Vagina (tissue), 2 donors: ENCODE data around the gene OR51E1.

Source experiments
- CTCF ChIP-seq, 3 experiments: fragments of 450-650 bp in 2 of 3; fragments of 200-600 bp in 1 of 3; sonication (generic) in 1 of 3; IDR thresholded peaks; one replicate each; pipeline ENCODE4 v1.5.1; 2017 to 2019; ENCODE audit warnings: antibody characterized with exemption in 3 of 3, mild to moderate bottlenecking in 2 of 3, moderate library complexity in 2 of 3
- POLR2A ChIP-seq, 2 donors: fragments of 450-650 bp; IDR thresholded peaks; one replicate each; pipeline ENCODE4 v1.6.1; 2017; ENCODE audit warnings: antibody characterized with exemption in 2 of 2, mild to moderate bottlenecking in 2 of 2, moderate library complexity in 2 of 2

DNA sequence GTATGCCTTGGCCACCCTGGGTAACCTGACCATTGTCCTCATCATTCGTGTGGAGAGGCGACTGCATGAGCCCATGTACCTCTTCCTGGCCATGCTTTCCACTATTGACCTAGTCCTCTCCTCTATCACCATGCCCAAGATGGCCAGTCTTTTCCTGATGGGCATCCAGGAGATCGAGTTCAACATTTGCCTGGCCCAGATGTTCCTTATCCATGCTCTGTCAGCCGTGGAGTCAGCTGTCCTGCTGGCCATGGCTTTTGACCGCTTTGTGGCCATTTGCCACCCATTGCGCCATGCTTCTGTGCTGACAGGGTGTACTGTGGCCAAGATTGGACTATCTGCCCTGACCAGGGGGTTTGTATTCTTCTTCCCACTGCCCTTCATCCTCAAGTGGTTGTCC, 3.9 kb upstream of the OR51E1 start:
- TF ChIP-seq CTCF (IDR thresholded peaks at IDR 0.05) (no peak), POLR2A (IDR thresholded peaks at IDR 0.05) (no peak)
